Heart left ventricle (tissue), 13 donors: ENCODE measurements around the gene HFM1.

ENCODE experiments used
- POLR2A ChIP-seq, 2 donors: fragments of 450-650 bp; IDR thresholded peaks; one replicate each; pipeline ENCODE4 v1.6.1; 2017; ENCODE audit warnings: antibody characterized with exemption in 2 of 2, mild to moderate bottlenecking in 2 of 2, moderate library complexity in 2 of 2
- TF ChIP-seq, protein P1 (sequence below), 12 donors: fragments of 200-600 bp; sonication (generic) in 4 of 12; IDR thresholded peaks; one replicate each; pipeline versions ENCODE4 v1.5.0 to v1.8.0; 2018 to 2022; ENCODE audit warnings: antibody characterized with exemption in 12 of 12, mild to moderate bottlenecking in 5 of 12
- donor health status: ischemic (EF 13 %, LVEDD 7.1; RV severe dilation, severe dysfunction).
- donor health status: DM: no; HTN: yes; CAD: no.
- donor health status: DM: no; HTN: no; CAD: no.
- donor health status: ischemic (EF 25% LVEDD 6.9; RV normal size, moderate dysfunction).
- donor health status: ischemic (EF 25% LVEDD 5.7; RV mildly dilated, moderate dysfunction).
- donor health status: ischemic (EF 35%, LVEDD 5.7; RV mildly dilated, moderate dysfunction).
- donor health status: nonischemic (EF 11% LVEDD 7.7; RV severe dilation, severe dysfunction).
- donor health status: DM: yes; HTN: yes; CAD: no.
- donor health status: PGD.
- donor health status: ischemic (EF 29% LVEDD 5.4; RV normal size, mild dysfunction).
- donor health status: nonischemic (EF 23%, LVEDD 6.1; RV moderate dilation, normal function).

DNA sequence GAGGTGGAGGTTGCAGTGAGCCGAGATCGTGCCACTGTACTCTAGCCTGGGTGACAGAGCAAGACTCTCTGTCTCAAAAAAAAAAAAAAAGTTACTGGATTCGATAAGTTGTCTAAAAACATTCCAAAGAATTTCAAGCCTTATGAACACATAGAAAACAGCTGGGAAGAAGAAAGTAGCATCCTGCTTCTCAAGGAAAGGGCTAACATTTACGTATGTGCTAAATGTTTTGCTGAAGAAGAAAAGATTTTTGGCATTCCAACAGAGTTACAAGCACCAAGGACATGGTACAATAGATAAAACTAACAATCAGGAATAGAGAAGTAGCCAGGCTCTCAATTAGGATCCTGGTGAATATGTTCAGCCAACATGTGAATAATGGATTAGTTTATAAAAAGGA lies 69.8 kb downstream of the HFM1 start:
- TF ChIP-seq, protein P1, sequence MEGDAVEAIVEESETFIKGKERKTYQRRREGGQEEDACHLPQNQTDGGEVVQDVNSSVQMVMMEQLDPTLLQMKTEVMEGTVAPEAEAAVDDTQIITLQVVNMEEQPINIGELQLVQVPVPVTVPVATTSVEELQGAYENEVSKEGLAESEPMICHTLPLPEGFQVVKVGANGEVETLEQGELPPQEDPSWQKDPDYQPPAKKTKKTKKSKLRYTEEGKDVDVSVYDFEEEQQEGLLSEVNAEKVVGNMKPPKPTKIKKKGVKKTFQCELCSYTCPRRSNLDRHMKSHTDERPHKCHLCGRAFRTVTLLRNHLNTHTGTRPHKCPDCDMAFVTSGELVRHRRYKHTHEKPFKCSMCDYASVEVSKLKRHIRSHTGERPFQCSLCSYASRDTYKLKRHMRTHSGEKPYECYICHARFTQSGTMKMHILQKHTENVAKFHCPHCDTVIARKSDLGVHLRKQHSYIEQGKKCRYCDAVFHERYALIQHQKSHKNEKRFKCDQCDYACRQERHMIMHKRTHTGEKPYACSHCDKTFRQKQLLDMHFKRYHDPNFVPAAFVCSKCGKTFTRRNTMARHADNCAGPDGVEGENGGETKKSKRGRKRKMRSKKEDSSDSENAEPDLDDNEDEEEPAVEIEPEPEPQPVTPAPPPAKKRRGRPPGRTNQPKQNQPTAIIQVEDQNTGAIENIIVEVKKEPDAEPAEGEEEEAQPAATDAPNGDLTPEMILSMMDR (IDR thresholded peaks at IDR 0.05) = no peak
- no peak for TF ChIP-seq POLR2A (IDR thresholded peaks at IDR 0.05)
